Measurements from ENCODE around the gene MFSD1. TPM values are rescaled to one million over a fixed set of nuclear protein-coding genes. Genes with fewer than 3 reads are reported as not detected.

Gene MFSD1
- total RNA-seq, 4 donors from 2014 or later, result 86.6 to 136 (median 96.2) TPM

GRCh38 chr3:158782283-158782989, 19.4 kb upstream of the MFSD1 start:
- Histone ChIP-seq H3K4me3 (replicated peaks in 1 of 3) (no peak overlapping the region), H3K4me1 (no peaks in the 10 kb centered on the region), H3K27me3 (no peaks in the 10 kb centered on the region), H3K9me3 (no peaks in the 10 kb centered on the region), H3K36me3 (no peaks in the 10 kb centered on the region), H3K27ac (no peak overlapping the region)
- intact Hi-C loops (cut with DNase I), result no loop called here
- no peak for DNase-seq
- WGBS, 2 donors, result 62 to 68% methylated on average over 3 of the region's 3 CpGs
- no peak for TF ChIP-seq POLR2A (IDR thresholded peaks at IDR 0.05)
- TF ChIP-seq CTCF (IDR thresholded peaks at IDR 0.05), result no peak

- Histone ChIP-seq H3K36me3 (no peaks in the 10 kb centered on the region), H3K4me3 (replicated peaks in 1 of 3) (no peak overlapping the region), H3K9me3 (no peaks in the 10 kb centered on the region), H3K27me3 (no peaks in the 10 kb centered on the region), H3K27ac (no peak overlapping the region), H3K4me1 (no peaks in the 10 kb centered on the region)
- 95 to 100% methylated on average over 2 of the region's 2 CpGs for WGBS, 2 donors
- TF ChIP-seq POLR2A (IDR thresholded peaks at IDR 0.05) (no peak), CTCF (IDR thresholded peaks at IDR 0.05) (no peak)
- DNase-seq, result no peak
- intact Hi-C loops (cut with DNase I), result no loop called here
Observed at GRCh38 chr3:158783051-158783450, 18.8 kb upstream of the MFSD1 start.

GRCh38 chr3:158785972-158786371, 15.9 kb upstream of the MFSD1 start:
- Histone ChIP-seq H3K4me1 (peaks cover 0 to under 1% of the 10 kb centered on the region in 2 donors), H3K27me3 (no peaks in the 10 kb centered on the region), H3K9me3 (no peaks in the 10 kb centered on the region), H3K4me3 (replicated peaks in 1 of 3) (no peak overlapping the region), H3K36me3 (no peaks in the 10 kb centered on the region), H3K27ac (no peak overlapping the region)
- intact Hi-C loops (cut with DNase I), result no loop called here
- no peak for TF ChIP-seq CTCF (IDR thresholded peaks at IDR 0.05)
- TF ChIP-seq POLR2A (IDR thresholded peaks at IDR 0.05), result no peak
- DNase-seq, result no peak
- WGBS, 2 donors, result 92 to 94% methylated on average over 3 of the region's 3 CpGs

GRCh38 chr3:158788446-158788845, 13.4 kb upstream of the MFSD1 start:
- no peak for TF ChIP-seq CTCF (IDR thresholded peaks at IDR 0.05)
- no peak for TF ChIP-seq POLR2A (IDR thresholded peaks at IDR 0.05)
- intact Hi-C loops (cut with DNase I), result no loop called here
- H3K4me1 ChIP-seq, result peaks cover 0 to 6% of the 10 kb centered on the region in 2 donors

GRCh38 chr3:158789592-158789991, 12.3 kb upstream of the MFSD1 start:
- intact Hi-C loops (cut with DNase I), result no loop called here
- Histone ChIP-seq H3K27me3 (no peaks in the 10 kb centered on the region), H3K9me3 (no peaks in the 10 kb centered on the region), H3K36me3 (no peaks in the 10 kb centered on the region), H3K27ac (no peak overlapping the region), H3K4me1 (peaks cover 0 to 6% of the 10 kb centered on the region in 2 donors), H3K4me3 (replicated peaks in 1 of 3) (no peak overlapping the region)
- DNase-seq, result no peak
- 96% methylated on average over 1 of the region's 1 CpG for WGBS, 2 donors
- TF ChIP-seq POLR2A (IDR thresholded peaks at IDR 0.05) (no peak), CTCF (IDR thresholded peaks at IDR 0.05) (peak in 1 of 6 experiments; percentile 13)

More at GRCh38 chr3:158788446-158788845, 13.4 kb upstream of the MFSD1 start:
- no peaks in the 10 kb centered on the region for H3K36me3 ChIP-seq
- H3K27me3 ChIP-seq, result no peaks in the 10 kb centered on the region
- H3K4me3 ChIP-seq (replicated peaks in 1 of 3), result no peak overlapping the region
- DNase-seq, result no peak
- no peaks in the 10 kb centered on the region for H3K9me3 ChIP-seq
- WGBS, 2 donors, result 96 to 100% methylated on average over 1 of the region's 1 CpG
- no peak overlapping the region for H3K27ac ChIP-seq

Measured in thyroid gland (tissue), 4 donors.